Measurements from ENCODE around the gene TRIM36.

The TRIM36 gene

GRCh38 chr5:115169487-115170133 lies at the start of gene TRIM36:
Gene TRIM36 (minus strand): TSS chr5:115169908. CDS start chr5:115169634, 274 bp downstream.
- peak; percentile 3 for TF ChIP-seq CTCF (conservative IDR thresholded peaks at IDR 0.05; ENCODE audit: control insufficient read depth, insufficient read depth, low read depth, low read length)
- DNase-seq (ENCODE audit: low read depth), result peak; percentile 86
- peak within 1 kb of the TSS; percentile 69 for H3K4me3 ChIP-seq (ENCODE audit: control insufficient read depth, low read depth, low read length)

GRCh38 chr5:115214541-115214940 lies 44.8 kb upstream of the TRIM36 start:
- no peak for DNase-seq (ENCODE audit: low read depth)
- no peak for TF ChIP-seq CTCF (conservative IDR thresholded peaks at IDR 0.05; ENCODE audit: control insufficient read depth, insufficient read depth, low read depth, low read length)
- no peak overlapping the region for H3K4me3 ChIP-seq (ENCODE audit: control insufficient read depth, low read depth, low read length)

- TF ChIP-seq CTCF (conservative IDR thresholded peaks at IDR 0.05; ENCODE audit: control insufficient read depth, insufficient read depth, low read depth, low read length), result no peak
- H3K4me3 ChIP-seq (ENCODE audit: control insufficient read depth, low read depth, low read length), result no peak overlapping the region
- DNase-seq (ENCODE audit: low read depth), result no peak
Observed at GRCh38 chr5:115209279-115209678, 39.6 kb upstream of the TRIM36 start.

- no peak for DNase-seq (ENCODE audit: low read depth)
- H3K4me3 ChIP-seq (ENCODE audit: control insufficient read depth, low read depth, low read length), result no peak overlapping the region
- no peak for TF ChIP-seq CTCF (conservative IDR thresholded peaks at IDR 0.05; ENCODE audit: control insufficient read depth, insufficient read depth, low read depth, low read length)
Observed at GRCh38 chr5:115202952-115203351, 33.2 kb upstream of the TRIM36 start.

GRCh38 chr5:115196161-115196560 lies 26.5 kb upstream of the TRIM36 start:
- DNase-seq (ENCODE audit: low read depth), result no peak
- no peak for TF ChIP-seq CTCF (conservative IDR thresholded peaks at IDR 0.05; ENCODE audit: control insufficient read depth, insufficient read depth, low read depth, low read length)
- H3K4me3 ChIP-seq (ENCODE audit: control insufficient read depth, low read depth, low read length), result no peak overlapping the region

GRCh38 chr5:115194676-115195075 lies 25.0 kb upstream of the TRIM36 start:
- peak; percentile 25 for DNase-seq (ENCODE audit: low read depth)
- no peak overlapping the region for H3K4me3 ChIP-seq (ENCODE audit: control insufficient read depth, low read depth, low read length)
- TF ChIP-seq CTCF (conservative IDR thresholded peaks at IDR 0.05; ENCODE audit: control insufficient read depth, insufficient read depth, low read depth, low read length), result no peak

GRCh38 chr5:115193295-115193694 lies 23.6 kb upstream of the TRIM36 start:
- no peak for TF ChIP-seq CTCF (conservative IDR thresholded peaks at IDR 0.05; ENCODE audit: control insufficient read depth, insufficient read depth, low read depth, low read length)
- no peak overlapping the region for H3K4me3 ChIP-seq (ENCODE audit: control insufficient read depth, low read depth, low read length)
- DNase-seq (ENCODE audit: low read depth), result no peak
